Upper lobe of right lung (tissue), 1 donor: Measurements from ENCODE around the gene APBB2. TPM values are rescaled to one million over a fixed set of nuclear protein-coding genes. Genes with fewer than 3 reads are reported as not detected.

Source experiments
- ATAC-seq: fragments of 200-7000 bp; cut with Tn5 transposase; one replicate; pipeline ENCODE4 v1.9.1; 2020; ENCODE audit warnings: mild to moderate bottlenecking, moderate library complexity
- DNase-seq: peaks from one replicate; pipeline ENCODE4 v3.0.0-alpha.2; 2020
- H3K27ac ChIP-seq: fragments of 200-600 bp; one replicate; pipeline ENCODE4 v1.8.0; 2022
- H3K27me3 ChIP-seq: fragments of 200-600 bp; one replicate; pipeline ENCODE4 v1.8.0; 2022; ENCODE audit warnings: mild to moderate bottlenecking
- H3K36me3 ChIP-seq: fragments of 200-600 bp; one replicate; pipeline ENCODE4 v1.8.0; 2022
- H3K4me1 ChIP-seq: fragments of 200-600 bp; one replicate; pipeline ENCODE4 v1.8.0; 2022
- H3K4me3 ChIP-seq: fragments of 200-600 bp; one replicate; pipeline ENCODE4 v1.8.0; 2022; ENCODE audit warnings: mild to moderate bottlenecking
- H3K9me3 ChIP-seq: fragments of 200-600 bp; one replicate; pipeline ENCODE4 v1.8.0; 2022
- intact Hi-C: fragments of 100-400 bp; cut with DNase I; formaldehyde crosslinking; loops from one replicate; pipeline ENCODE4 v1.11.0; 2022
- total RNA-seq: library from RNA; stranded (reverse); fragmentation: NEBNext Ultra II Directional; extraction: Animal tissue kit (Norgen Biotek cat#: 25700); gene quantifications from one replicate; pipeline ENCODE4 v1.2.1, GENCODE V29; 2021
- TF ChIP-seq, protein P1 (sequence below): fragments of 200-600 bp; IDR thresholded peaks from one replicate; pipeline ENCODE4 v1.8.0; 2022; ENCODE audit warnings: antibody characterized with exemption
- donor health status: DM: no; HTN: yes; CAD: no; lungs with severe emphysema.

The APBB2 gene
- total RNA-seq, 1 donor from 2014 or later, result 88.2 TPM

- H3K9me3 ChIP-seq, result no peaks in the 10 kb centered on the region
- intact Hi-C loops, result no loop called here
- no peaks in the 10 kb centered on the region for H3K36me3 ChIP-seq
- H3K4me3 ChIP-seq, result no peak overlapping the region
- no peaks in the 10 kb centered on the region for H3K27me3 ChIP-seq
- TF ChIP-seq, protein P1, sequence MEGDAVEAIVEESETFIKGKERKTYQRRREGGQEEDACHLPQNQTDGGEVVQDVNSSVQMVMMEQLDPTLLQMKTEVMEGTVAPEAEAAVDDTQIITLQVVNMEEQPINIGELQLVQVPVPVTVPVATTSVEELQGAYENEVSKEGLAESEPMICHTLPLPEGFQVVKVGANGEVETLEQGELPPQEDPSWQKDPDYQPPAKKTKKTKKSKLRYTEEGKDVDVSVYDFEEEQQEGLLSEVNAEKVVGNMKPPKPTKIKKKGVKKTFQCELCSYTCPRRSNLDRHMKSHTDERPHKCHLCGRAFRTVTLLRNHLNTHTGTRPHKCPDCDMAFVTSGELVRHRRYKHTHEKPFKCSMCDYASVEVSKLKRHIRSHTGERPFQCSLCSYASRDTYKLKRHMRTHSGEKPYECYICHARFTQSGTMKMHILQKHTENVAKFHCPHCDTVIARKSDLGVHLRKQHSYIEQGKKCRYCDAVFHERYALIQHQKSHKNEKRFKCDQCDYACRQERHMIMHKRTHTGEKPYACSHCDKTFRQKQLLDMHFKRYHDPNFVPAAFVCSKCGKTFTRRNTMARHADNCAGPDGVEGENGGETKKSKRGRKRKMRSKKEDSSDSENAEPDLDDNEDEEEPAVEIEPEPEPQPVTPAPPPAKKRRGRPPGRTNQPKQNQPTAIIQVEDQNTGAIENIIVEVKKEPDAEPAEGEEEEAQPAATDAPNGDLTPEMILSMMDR, result no peak
- no peak for DNase-seq
- ATAC-seq, result no peak
- peaks cover 3% of the 10 kb centered on the region for H3K4me1 ChIP-seq
- no peak overlapping the region for H3K27ac ChIP-seq
Observed at GRCh38 chr4:40962551-40963180, 251.7 kb downstream of the APBB2 start.

DNA sequence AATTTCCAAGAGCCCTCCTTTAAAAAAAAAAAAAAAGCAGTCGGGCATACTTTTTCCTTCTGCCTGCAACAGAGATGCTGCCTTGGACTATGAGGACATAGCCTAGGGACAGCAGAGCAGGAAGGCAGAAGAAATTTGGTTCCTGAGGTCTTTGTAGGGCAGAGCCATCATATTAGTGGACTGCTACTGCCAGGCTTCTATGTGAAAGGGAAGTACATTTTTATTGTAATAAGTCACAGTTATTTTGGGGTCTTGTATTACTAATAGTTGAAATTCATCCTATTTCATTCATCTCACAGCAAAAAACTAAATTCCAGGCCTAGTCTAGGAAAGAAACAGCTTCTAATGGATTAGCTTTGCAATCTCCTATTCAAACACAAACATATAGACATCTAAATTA lies 253.4 kb downstream of the APBB2 start:
- no peak overlapping the region for H3K27ac ChIP-seq

GRCh38 chr4:40957281-40957680 lies 257.1 kb downstream of the APBB2 start:
- no peak overlapping the region for H3K27ac ChIP-seq
- no peaks in the 10 kb centered on the region for H3K36me3 ChIP-seq
- intact Hi-C loops, result no loop called here
- peaks cover 6% of the 10 kb centered on the region for H3K4me1 ChIP-seq
- no peak overlapping the region for H3K4me3 ChIP-seq
- DNase-seq, result no peak
- H3K27me3 ChIP-seq, result no peaks in the 10 kb centered on the region
- TF ChIP-seq, protein P1, result no peak
- no peaks in the 10 kb centered on the region for H3K9me3 ChIP-seq
- no peak for ATAC-seq

More for the DNA sequence above, 253.4 kb downstream of the APBB2 start:
- Histone ChIP-seq H3K4me1 (peaks cover 3% of the 10 kb centered on the region), H3K9me3 (no peaks in the 10 kb centered on the region), H3K27me3 (no peaks in the 10 kb centered on the region), H3K4me3 (no peak overlapping the region), H3K36me3 (no peaks in the 10 kb centered on the region)
- TF ChIP-seq, protein P1, result no peak
- no peak for ATAC-seq
- intact Hi-C loops, result no loop called here
- DNase-seq, result no peak

DNA sequence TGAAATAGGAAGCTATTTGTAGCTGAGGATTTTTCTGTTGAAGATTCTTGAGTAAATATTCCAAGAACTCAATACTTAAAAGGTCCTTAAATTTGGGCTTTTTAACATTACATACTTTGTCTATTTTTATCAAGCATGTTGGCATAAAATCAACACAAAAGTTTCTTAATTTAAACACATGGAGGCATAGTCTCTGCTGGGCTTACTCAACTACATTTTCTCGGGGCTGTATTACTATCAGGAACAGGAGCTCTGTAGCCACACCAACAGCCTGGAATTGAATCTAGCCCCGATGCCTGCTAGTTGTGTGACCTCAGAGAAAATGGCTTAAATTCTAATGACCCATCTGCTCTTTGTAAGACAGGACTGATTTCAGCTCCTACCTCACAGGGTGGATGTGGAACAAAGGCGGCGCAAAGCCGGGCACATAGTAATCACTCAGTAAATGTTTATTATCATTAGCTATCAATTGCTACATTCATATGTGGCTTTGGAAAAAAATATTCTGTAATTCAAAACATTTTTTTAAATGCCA lies 257.6 kb downstream of the APBB2 start:
- H3K4me3 ChIP-seq, result no peak overlapping the region
- TF ChIP-seq, protein P1, result no peak
- no peaks in the 10 kb centered on the region for H3K36me3 ChIP-seq
- no peaks in the 10 kb centered on the region for H3K27me3 ChIP-seq
- DNase-seq, result no peak
- intact Hi-C loops, result no loop called here
- no peak for ATAC-seq
- peaks cover 6% of the 10 kb centered on the region for H3K4me1 ChIP-seq
- no peaks in the 10 kb centered on the region for H3K9me3 ChIP-seq
- no peak overlapping the region for H3K27ac ChIP-seq

DNA sequence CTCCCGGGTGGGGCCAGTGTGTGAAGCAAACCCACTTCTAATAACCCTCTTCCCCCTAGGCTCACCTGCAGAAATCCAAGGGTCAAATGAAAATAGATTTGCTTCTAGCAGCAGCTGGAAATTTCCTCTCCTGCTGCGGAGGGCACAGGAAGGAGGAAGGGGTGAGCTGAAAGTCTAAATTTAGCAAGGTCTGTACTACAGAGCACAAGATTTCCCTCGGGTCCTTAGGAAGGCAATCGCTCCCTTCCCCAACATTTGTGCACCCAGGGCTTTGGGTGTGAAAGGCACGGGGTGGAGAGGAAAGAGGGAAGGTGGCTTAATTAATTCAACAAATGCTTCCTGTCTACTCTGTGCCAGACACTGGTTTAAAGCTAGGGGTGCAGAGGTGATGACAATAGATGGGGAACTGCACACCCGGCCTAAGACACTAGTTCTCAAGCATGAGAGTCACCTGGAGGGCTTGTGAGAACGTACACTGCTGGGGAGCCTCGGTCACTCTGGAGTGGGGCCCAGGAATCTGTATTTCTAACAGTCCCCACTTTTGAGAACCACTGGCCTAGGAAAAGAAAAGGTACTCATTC lies 260.2 kb downstream of the APBB2 start:
- no peak for ATAC-seq
- DNase-seq, result no peak
- H3K9me3 ChIP-seq, result no peaks in the 10 kb centered on the region
- intact Hi-C loops, result no loop called here
- no peaks in the 10 kb centered on the region for H3K36me3 ChIP-seq
- H3K27ac ChIP-seq, result no peak overlapping the region
- TF ChIP-seq, protein P1, result no peak
- H3K27me3 ChIP-seq, result no peaks in the 10 kb centered on the region
- H3K4me1 ChIP-seq, result peaks cover 6% of the 10 kb centered on the region
- no peak overlapping the region for H3K4me3 ChIP-seq
